Measurements from ENCODE around the gene TMX2. TPM values are rescaled to one million over a fixed set of nuclear protein-coding genes. Genes with fewer than 3 reads are reported as not detected.

TMX2 gene
- total RNA-seq, result 82.7 and 82.9 TPM in 2 replicates
- long read RNA-seq, transcript TMX2-207 (8 exons, 1,697 nt), result minor isoform, 22 of 404 reads
- long read RNA-seq, transcript TMX2-205 (2 exons, 763 nt), result minor isoform, 6 of 404 reads
- long read RNA-seq, transcript TMX2-202 (7 exons, 1,521 nt), result minor isoform, 43 of 404 reads
- long read RNA-seq, transcript TMX2-201 (8 exons, 1,631 nt), result major isoform, 255 of 404 reads
- long read RNA-seq, partial matches to known transcripts, result 8 of 404 reads
- long read RNA-seq, other reads (novel, unspliced or antisense), result 67 of 404 reads

- Mint-ChIP-seq H3K27ac (peak within 1 kb of the TSS; percentile 96), H3K36me3 (ENCODE audit: insufficient read depth) (peaks cover 10% of the 10 kb centered on the region), H3K4me1 (ENCODE audit: low read depth) (peaks cover 23% of the 10 kb centered on the region), H3K4me3 (ENCODE audit: low read depth) (peak within 1 kb of the TSS; percentile 98), H3K27me3 (no peaks in the 10 kb centered on the region), H3K9me3 (ENCODE audit: low read depth) (no peaks in the 10 kb centered on the region)
- DNase-seq (ENCODE audit: low spot score, unreplicated experiment), result peak; percentile 78
- TF ChIP-seq CTCF (IDR thresholded peaks at IDR 0.05; ENCODE audit: unreplicated experiment), result no peak
Observed at GRCh38 chr11:57712256-57713150, at the start of gene TMX2. Gene TMX2 (plus strand): TSS chr11:57712593. CDS start chr11:57712619, 26 bp downstream.

- no peaks in the 10 kb centered on the region for H3K27me3 Mint-ChIP-seq
- H3K27ac Mint-ChIP-seq, result no peak overlapping the region
- no peak for TF ChIP-seq CTCF (IDR thresholded peaks at IDR 0.05; ENCODE audit: unreplicated experiment)
- no peak for DNase-seq (ENCODE audit: low spot score, unreplicated experiment)
- H3K36me3 Mint-ChIP-seq (ENCODE audit: insufficient read depth), result peaks cover 10% of the 10 kb centered on the region
- no peaks in the 10 kb centered on the region for H3K9me3 Mint-ChIP-seq (ENCODE audit: low read depth)
- peaks cover 11% of the 10 kb centered on the region for H3K4me1 Mint-ChIP-seq (ENCODE audit: low read depth)
- no peak overlapping the region for H3K4me3 Mint-ChIP-seq (ENCODE audit: low read depth)
Observed at GRCh38 chr11:57662893-57663292, 49.5 kb upstream of the TMX2 start.

GRCh38 chr11:57663975-57664374, 48.4 kb upstream of the TMX2 start:
- no peak overlapping the region for H3K4me3 Mint-ChIP-seq (ENCODE audit: low read depth)
- no peaks in the 10 kb centered on the region for H3K27me3 Mint-ChIP-seq
- no peak for DNase-seq (ENCODE audit: low spot score, unreplicated experiment)
- H3K9me3 Mint-ChIP-seq (ENCODE audit: low read depth), result no peaks in the 10 kb centered on the region
- H3K36me3 Mint-ChIP-seq (ENCODE audit: insufficient read depth), result peaks cover 10% of the 10 kb centered on the region
- no peak for TF ChIP-seq CTCF (IDR thresholded peaks at IDR 0.05; ENCODE audit: unreplicated experiment)
- H3K27ac Mint-ChIP-seq, result no peak overlapping the region
- peaks cover 9% of the 10 kb centered on the region for H3K4me1 Mint-ChIP-seq (ENCODE audit: low read depth)

- peaks cover 26% of the 10 kb centered on the region for H3K4me1 Mint-ChIP-seq (ENCODE audit: low read depth)
Observed at GRCh38 chr11:57667117-57667735, 45.2 kb upstream of the TMX2 start.

More at GRCh38 chr11:57667117-57667735, 45.2 kb upstream of the TMX2 start:
- peak; percentile 83 for DNase-seq (ENCODE audit: low spot score, unreplicated experiment)
- H3K27me3 Mint-ChIP-seq, result no peaks in the 10 kb centered on the region
- H3K4me3 Mint-ChIP-seq (ENCODE audit: low read depth), result peak overlapping the region; percentile 98
- H3K36me3 Mint-ChIP-seq (ENCODE audit: insufficient read depth), result peaks cover 5% of the 10 kb centered on the region
- H3K9me3 Mint-ChIP-seq (ENCODE audit: low read depth), result no peaks in the 10 kb centered on the region
- TF ChIP-seq CTCF (IDR thresholded peaks at IDR 0.05; ENCODE audit: unreplicated experiment), result no peak
- peak overlapping the region; percentile 100 for H3K27ac Mint-ChIP-seq
